HG03575 (cell line): ENCODE data around the gene SLC17A8.

Experiments used
- ATAC-seq: cut with Tn5 transposase; IDR thresholded peaks from one replicate; pipeline ENCODE4 v1.9.1; 2021; ENCODE audit not compliant: unreplicated experiment, insufficient number of reproducible peaks, low FRiP score; ENCODE audit errors: extremely low read depth

Gene SLC17A8

GRCh38 chr12:100364324-100364723 is 7.5 kb downstream of the SLC17A8 start:
- ATAC-seq: no peak

DNA sequence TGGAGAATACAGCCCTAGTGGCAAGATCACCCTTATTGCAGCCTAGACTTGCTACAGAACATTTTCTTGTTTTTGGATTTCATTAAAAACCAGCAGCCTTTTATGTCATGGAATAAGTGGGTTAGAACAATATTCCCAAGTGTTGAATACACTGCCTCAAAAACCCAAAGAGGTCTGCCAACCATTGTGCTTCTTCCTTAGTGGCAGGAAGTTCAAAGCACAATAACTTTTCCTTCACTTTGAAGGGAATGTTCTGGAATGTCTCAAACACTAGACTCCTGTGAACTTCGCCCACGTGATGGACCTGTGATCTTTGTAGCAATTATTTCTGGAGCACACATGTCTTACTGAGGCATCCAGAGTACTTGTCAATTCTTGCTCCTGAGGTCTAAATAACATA is 8.5 kb downstream of the SLC17A8 start:
- no peak for ATAC-seq

GRCh38 chr12:100368066-100368465 is 11.2 kb downstream of the SLC17A8 start:
- ATAC-seq: no peak

GRCh38 chr12:100371146-100371545 is 14.3 kb downstream of the SLC17A8 start:
- ATAC-seq: no peak

- no peak for ATAC-seq
Measured at GRCh38 chr12:100372853-100373640, 16.2 kb downstream of the SLC17A8 start.

- ATAC-seq: no peak
Measured at GRCh38 chr12:100375038-100375735, 18.3 kb downstream of the SLC17A8 start.

- ATAC-seq: no peak
Measured at GRCh38 chr12:100376161-100376560, 19.3 kb downstream of the SLC17A8 start.

DNA sequence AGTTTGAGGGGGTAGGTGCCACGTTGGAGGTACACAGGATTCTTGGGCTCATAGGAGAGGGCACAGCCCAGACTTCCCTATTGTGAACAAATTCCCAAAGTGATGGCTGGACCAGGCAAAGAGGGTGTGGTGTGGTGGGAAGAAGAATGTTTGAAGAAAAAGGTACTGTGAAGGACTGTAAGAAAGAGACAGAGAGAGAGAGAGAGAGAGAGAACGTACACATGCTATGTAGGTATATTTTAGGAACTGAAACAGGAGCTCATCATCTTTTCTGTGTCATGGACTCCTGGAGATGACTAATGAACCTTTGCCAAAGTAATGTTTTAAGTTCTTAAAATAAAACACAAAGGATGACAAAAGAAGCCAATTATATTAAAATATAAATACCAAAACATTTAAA is 24.5 kb downstream of the SLC17A8 start:
- no peak for ATAC-seq

GRCh38 chr12:100382338-100382737 is 25.5 kb downstream of the SLC17A8 start:
- no peak for ATAC-seq

GRCh38 chr12:100383586-100384558 is 27.0 kb downstream of the SLC17A8 start:
- ATAC-seq: no peak

- ATAC-seq: no peak
Measured at GRCh38 chr12:100384559-100384935, 27.7 kb downstream of the SLC17A8 start.

- no peak for ATAC-seq
Measured at GRCh38 chr12:100388382-100388781, 31.5 kb downstream of the SLC17A8 start.

DNA sequence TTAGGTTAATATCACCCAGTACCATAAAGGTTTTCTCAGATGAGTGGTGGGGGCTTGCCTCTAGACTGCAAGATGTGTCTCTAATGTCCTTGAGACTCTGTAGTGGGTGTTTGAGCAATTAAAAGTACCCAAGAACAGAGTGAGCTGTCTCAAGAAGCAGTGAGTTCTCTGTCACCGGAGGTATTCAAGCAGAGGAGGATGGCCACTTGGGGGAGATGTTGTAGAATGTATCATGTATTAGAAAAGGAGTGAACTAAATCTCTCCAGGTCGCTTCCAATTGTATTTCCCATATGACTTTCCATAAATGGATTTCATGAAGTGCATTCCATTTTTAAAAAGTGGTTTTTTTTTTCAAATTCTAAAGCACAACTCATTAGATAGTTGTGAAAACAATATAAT is 35.0 kb downstream of the SLC17A8 start:
- no peak for ATAC-seq

DNA sequence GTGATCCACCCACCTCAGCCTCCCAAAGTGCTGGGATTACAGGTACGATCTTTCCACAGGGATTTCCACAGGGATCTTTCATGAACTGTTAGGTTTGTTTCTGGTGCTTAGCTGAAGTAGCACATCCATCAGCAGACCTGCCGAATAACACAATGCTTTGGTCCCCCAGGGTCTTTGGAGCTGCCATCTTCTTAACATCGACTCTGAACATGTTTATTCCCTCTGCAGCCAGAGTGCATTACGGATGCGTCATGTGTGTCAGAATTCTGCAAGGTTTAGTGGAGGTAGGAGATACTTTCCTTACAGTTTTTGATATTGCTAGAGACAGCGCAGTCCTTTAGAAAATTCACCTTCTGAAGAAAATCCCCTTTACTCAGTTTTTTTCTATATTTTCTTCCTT is 36.3 kb downstream of the SLC17A8 start:
- no peak for ATAC-seq

DNA sequence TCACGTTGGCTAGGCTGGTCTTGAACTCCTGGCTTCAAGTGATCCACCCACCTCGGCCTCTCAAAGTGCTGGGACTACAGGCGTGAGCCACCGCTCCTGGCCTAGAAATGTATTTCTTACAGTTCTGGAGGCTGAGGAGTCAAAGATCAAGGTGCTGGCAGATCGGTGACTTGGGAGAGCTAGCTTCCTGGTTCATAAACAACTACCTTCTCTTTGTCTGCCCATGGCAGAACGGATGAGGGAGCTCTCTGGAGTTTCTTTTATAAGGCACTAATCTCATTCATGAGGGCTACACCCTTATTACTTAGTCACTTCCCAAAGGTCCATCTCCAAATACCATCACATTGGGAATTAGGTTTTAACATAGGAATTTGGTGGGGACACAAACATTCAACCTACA is 38.9 kb downstream of the SLC17A8 start:
- ATAC-seq: no peak

GRCh38 chr12:100398307-100398706 is 41.4 kb downstream of the SLC17A8 start:
- no peak for ATAC-seq

GRCh38 chr12:100399095-100399494 is 42.2 kb downstream of the SLC17A8 start:
- ATAC-seq: no peak

DNA sequence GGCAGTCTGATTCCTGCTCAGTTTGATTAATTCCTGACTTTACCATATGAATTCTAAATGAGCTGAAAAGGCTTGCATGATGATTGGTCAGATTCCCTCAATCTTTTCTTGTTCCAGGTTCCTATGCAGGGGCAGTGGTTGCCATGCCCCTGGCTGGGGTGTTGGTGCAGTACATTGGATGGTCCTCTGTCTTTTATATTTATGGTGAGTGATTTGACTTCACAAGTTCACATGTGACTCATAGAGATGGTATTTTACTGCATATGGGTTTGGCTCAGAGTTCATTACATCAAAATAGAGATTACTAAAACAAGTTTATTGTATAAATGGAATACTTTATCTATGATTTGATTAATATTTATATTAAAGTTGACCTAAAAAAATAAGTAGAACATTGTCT is 44.8 kb downstream of the SLC17A8 start:
- ATAC-seq: no peak

DNA sequence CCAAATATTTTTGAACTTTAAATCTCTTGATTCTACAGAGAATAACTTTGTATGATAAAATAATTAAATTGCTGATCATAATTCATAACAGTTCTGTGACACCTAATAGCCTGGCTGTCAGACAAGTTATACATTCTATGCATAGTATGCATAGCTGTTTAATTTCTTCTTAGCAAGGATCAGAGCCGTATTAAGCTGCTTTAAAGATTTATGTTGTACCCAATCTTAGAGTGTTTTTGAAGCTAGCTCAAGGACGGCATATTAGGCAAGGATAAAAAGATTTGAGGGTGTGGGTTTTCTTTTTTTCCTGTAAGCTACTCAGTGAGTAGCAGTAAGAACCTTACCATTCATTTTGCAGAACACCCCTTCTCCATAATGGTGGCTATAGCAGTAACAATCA is 45.9 kb downstream of the SLC17A8 start:
- no peak for ATAC-seq
